ENCODE measurements around the gene SIGMAR1.

The SIGMAR1 gene

DNA sequence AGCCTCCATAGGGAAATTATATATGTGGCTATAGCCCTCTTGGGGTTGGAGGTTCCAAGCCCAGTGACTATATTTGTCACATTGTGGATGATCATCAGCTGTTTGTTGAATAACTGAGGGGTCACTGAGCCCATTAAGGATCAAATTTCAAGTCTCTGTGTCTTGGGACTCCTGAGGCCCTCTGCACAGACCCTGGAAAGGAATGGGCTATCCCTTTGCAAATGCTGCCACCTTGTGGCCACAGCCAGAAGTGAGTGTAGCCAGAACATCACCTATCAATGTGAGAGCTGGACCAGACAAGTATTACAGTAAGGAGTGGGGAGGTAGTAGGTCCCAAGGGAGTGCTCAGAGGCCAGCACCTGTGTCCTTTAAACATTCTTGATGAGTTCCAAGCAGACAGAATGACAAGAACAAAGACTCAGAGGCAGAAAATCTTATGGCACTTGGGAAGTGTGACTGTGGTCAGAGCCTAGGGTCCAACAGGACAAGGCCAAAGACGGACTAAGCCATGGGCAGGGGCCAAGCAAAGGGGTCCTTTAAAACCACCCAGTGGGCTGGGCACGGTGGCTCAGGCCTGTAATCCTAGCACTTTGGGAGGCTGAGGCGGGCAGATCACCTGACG lies 33.9 kb downstream of the SIGMAR1 start:
- DNase-seq (ENCODE audit: low read depth), result peak; percentile 69

DNA sequence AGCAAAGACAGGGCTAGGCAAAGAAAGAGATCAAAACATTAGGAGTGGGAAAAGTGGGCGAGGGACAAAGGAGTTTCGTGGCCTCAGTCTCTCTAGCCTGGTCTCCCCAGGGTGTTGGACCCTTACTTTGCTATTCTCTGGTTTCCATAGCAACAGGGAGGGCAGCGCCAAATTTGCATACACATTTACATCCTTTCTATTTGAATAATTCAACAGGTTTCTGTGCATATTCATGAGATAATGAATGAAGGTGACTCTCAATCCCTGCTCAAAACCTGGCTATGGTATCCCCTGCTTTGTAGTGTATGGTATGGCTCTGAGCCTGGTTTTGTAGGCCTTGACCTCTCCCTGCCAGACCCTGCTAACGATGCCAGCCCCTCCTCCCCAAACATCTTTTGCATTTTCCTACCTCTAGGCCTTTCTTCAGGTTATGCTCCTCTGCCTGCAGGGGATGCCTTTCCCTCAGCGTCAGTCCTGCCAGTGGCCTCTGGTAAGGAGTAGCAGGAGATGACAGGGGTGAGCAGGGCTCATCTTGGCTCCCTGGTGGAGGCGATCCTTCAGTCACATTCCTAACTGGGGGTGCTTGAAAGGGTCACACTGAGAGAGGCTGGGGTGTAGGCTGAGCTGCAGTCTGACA lies 35.5 kb downstream of the SIGMAR1 start:
- DNase-seq (ENCODE audit: low read depth), result no peak

DNA sequence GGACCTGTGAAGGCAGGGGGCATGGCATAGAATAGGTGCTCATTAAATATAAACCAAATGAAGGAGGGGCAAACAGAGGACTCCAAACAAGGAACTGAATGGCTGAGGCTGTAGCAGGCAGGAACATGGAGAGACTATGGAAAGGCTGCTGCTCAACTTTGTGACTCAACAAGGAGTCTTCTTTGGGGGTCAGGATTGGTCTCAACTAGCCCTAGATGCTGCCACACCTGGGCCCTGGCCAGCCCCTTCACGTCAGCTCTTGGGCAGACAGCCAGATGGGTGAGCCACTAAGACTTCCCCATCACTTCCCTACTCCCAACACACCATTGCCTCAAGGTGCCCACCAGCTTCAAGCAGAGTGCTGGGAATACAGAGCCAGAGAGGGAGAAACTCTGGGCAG lies 36.7 kb downstream of the SIGMAR1 start:
- DNase-seq (ENCODE audit: low read depth), result no peak

DNA sequence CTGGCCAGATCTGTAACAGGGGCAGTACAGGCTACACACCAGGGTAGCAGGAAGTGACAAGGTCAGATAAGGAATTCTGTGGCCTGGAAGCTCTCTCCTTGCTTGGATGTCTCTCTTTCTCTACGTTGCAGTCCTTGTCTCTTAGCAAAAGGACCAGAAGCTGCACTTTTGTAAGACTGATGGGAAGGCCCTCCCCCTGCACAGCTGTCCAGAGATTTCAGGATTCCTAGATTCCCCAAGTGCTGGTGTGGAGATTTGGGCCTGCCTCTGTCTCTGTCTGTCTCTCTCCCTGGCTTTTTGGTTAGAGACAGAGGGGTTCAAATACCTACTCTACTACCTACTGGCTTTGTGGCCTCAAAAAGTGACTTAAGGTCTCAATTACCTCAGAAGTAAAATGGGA lies 38.0 kb downstream of the SIGMAR1 start:
- DNase-seq (ENCODE audit: low read depth), result no peak

DNA sequence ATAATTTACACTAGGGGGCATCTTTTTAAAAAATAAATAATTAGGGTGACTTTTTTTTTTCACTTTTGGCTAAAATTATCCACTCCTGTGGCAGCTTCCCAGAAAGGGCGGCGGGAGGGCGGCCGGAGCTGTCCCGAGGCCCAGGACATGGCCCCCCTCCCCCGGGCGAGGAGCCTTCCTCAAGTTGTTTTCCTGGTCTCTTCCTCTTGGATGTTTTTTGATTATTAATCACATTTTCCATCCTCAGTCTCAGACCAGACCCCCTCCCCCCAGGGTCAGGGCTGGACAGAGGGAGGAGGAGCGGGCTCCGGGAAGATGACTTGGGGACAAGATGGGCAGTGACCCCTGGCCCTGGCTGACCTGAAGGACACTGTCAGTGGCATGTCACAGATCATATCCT lies 43.4 kb downstream of the SIGMAR1 start:
- DNase-seq (ENCODE audit: low read depth), result no peak

GRCh38 chr9:34592895-34593601 lies 44.5 kb downstream of the SIGMAR1 start:
- DNase-seq (ENCODE audit: low read depth), result no peak

GRCh38 chr9:34591917-34592866 lies 45.4 kb downstream of the SIGMAR1 start:
- no peak for DNase-seq (ENCODE audit: low read depth)

- DNase-seq (ENCODE audit: low read depth), result peak; percentile 58
Observed at GRCh38 chr9:34591248-34591916, 46.2 kb downstream of the SIGMAR1 start.

- DNase-seq (ENCODE audit: low read depth), result no peak
Observed at GRCh38 chr9:34590381-34591247, 47.0 kb downstream of the SIGMAR1 start.

DNA sequence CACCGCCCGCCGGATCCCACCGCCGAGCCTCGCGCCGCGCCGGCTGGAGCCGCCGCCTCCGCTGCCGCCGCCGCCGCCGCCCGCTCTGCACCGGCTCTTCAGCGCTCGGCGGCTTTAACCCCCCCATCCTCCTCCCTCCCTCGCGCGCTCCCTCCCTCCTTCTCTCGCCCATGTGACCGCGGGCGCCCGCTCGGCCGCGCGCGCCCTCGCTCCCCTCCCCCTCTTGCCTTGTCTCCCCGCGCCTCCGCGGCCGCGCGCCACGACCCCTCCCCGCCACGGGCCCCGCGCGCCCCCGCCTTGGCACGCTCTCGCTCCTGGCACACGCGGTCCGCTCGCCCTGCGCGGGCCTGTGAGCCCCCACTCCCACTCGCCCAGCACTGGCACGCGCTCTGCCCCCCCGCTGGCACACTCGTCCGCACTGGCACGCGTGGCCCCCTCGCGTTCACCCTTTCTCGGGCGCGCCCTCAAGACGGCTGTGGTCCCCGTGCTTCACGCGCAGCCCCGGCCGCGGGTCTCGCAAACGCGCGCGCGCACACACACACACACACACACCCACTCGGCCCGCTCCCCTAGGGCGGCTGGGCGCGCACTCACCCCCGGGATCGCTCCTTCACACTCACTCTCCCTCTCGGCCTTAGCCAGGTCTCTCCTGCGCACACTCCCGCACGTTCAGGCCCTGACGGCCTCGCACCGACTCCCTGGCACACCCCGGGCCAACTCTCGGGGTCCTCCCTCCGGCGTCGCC lies 47.8 kb downstream of the SIGMAR1 start, which contains the start of gene CNTFR:
Gene CNTFR, minus strand, starts transcription at position 89 of the 745 bp plus-strand sequence. CDS start 20,743 bp downstream, outside the sequence.
- DNase-seq (ENCODE audit: low read depth), result no peak

- DNase-seq (ENCODE audit: low read depth), result no peak
Observed at GRCh38 chr9:34588671-34589635, 48.6 kb downstream of the SIGMAR1 start.

DNA sequence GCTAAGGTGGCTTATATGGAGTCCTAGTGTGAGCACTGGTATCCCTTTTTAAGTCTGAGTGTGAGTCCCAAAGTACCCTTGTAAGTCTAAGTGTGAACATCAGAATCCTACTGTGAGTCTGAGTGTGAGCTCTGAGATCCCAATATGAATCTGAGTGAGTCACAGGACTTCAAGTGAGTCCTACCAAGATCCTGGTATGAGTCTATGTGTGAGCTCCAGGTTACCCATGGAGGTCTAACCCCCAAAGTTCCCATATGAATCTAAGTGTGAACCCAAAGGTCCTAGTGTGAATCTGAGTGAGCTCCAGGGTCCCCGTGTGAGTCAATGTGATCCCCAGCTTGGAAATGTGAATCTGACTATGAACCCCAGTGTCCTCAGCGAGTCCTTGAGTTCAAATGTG lies 50.3 kb downstream of the SIGMAR1 start:
- no peak for DNase-seq (ENCODE audit: low read depth)

- DNase-seq (ENCODE audit: low read depth), result no peak
Observed at GRCh38 chr9:34585946-34586669, 51.5 kb downstream of the SIGMAR1 start.

DNA sequence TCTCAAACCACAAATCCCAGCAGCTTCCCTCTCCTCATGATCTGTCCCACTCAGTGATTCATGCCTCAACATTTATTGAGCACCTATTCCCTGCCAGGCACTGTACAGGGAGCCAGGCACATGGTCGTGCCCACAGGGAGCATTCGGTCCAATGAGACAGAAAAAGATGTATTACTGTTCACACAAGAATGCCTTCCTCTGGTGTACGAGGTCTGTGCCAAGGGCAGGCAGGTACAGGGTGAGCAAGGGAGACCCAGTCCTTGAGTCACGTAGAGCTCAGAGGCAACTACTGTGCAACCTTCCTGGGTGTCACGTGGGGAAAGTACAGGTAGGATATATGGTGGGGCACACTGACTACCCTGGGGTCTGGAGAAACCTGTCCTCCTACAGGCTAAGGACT lies 52.6 kb downstream of the SIGMAR1 start:
- no peak for DNase-seq (ENCODE audit: low read depth)

Data from T follicular helper cell (primary cell).